Cortex of kidney (tissue), 1 donor: Measurements from ENCODE around the gene FBLIM1.

Source experiments
- DNase-seq: peaks from one replicate; lab custom pipeline; 2025; lab: John Stamatoyannopoulos, UW

FBLIM1 gene

GRCh38 chr1:15748264-15748663 is 10.3 kb upstream of the FBLIM1 start:
- DNase-seq: no peak

- no peak for DNase-seq
Measured at GRCh38 chr1:15748690-15749398, 9.8 kb upstream of the FBLIM1 start.

GRCh38 chr1:15749399-15750291 is 8.9 kb upstream of the FBLIM1 start:
- DNase-seq: no peak

- DNase-seq: no peak
Measured at GRCh38 chr1:15750924-15751323, 7.7 kb upstream of the FBLIM1 start.

- DNase-seq: no peak
Measured at GRCh38 chr1:15751717-15752116, 6.9 kb upstream of the FBLIM1 start.

GRCh38 chr1:15753776-15754175 is 4.8 kb upstream of the FBLIM1 start:
- no peak for DNase-seq

GRCh38 chr1:15755021-15755645 is 3.5 kb upstream of the FBLIM1 start:
- no peak for DNase-seq

- no peak for DNase-seq
Measured at GRCh38 chr1:15755646-15756040, 3.0 kb upstream of the FBLIM1 start.

- DNase-seq: no peak
Measured at GRCh38 chr1:15756143-15757015, 2.2 kb upstream of the FBLIM1 start.

- DNase-seq: no peak
Measured at GRCh38 chr1:15757016-15757543, 1.5 kb upstream of the FBLIM1 start.

- no peak for DNase-seq
Measured at GRCh38 chr1:15757575-15758342, 836 bp upstream of the FBLIM1 start.

- DNase-seq: no peak
Measured at GRCh38 chr1:15758953-15759661, 512 bp downstream of the FBLIM1 start.

- no peak for DNase-seq
Measured at GRCh38 chr1:15760520-15761211, 2.1 kb downstream of the FBLIM1 start.

GRCh38 chr1:15761366-15762128 is 3.0 kb downstream of the FBLIM1 start:
- no peak for DNase-seq

GRCh38 chr1:15762546-15762945 is 4.0 kb downstream of the FBLIM1 start:
- DNase-seq: no peak

GRCh38 chr1:15764269-15764764 is 5.7 kb downstream of the FBLIM1 start:
- DNase-seq: no peak

- DNase-seq: no peak
Measured at GRCh38 chr1:15764890-15765289, 6.3 kb downstream of the FBLIM1 start.

GRCh38 chr1:15765495-15766194 is 7.0 kb downstream of the FBLIM1 start:
- DNase-seq: no peak
